SK-N-SH treated with all-trans-retinoic acid at 6 μM for 48 hours (cell line): ENCODE results near the gene CHID1.

Experiments used
- ARNTL ChIP-seq: fragments of 450-650 bp; formaldehyde crosslinking; IDR thresholded peaks from 2 replicates; pipeline ENCODE4 v1.5.0; 2020; ENCODE audit warnings: low read depth, mild to moderate bottlenecking, moderate library complexity, borderline replicate concordance
- BACH2 ChIP-seq: fragments of 250-450 bp; sonication (Bioruptor Pico); IDR thresholded peaks from 2 replicates; pipeline ENCODE4 v1.9.0; 2021; ENCODE audit warnings: mild to moderate bottlenecking, borderline replicate concordance
- PATZ1 ChIP-seq: fragments of 250-450 bp; sonication (Bioruptor Pico); IDR thresholded peaks from 2 replicates; pipeline ENCODE4 v1.8.0; 2020; ENCODE audit warnings: mild to moderate bottlenecking, moderate library complexity, borderline replicate concordance
- POU6F1 ChIP-seq: fragments of 250-450 bp; sonication (Bioruptor Pico); IDR thresholded peaks from 2 replicates; pipeline ENCODE4 v1.8.0; 2021; ENCODE audit warnings: low read depth, mild to moderate bottlenecking, moderate library complexity, borderline replicate concordance
- PPARA ChIP-seq: fragments of 250-450 bp; sonication (Bioruptor Pico); IDR thresholded peaks from 2 replicates; pipeline ENCODE4 v1.5.0; 2020; ENCODE audit warnings: mild to moderate bottlenecking, borderline replicate concordance
- TCF4 ChIP-seq: fragments of 250-450 bp; sonication (Bioruptor Pico); IDR thresholded peaks from 2 replicates; pipeline ENCODE4 v1.8.0; 2021; ENCODE audit warnings: mild to moderate bottlenecking, moderate library complexity, borderline replicate concordance
- TOX ChIP-seq: fragments of 250-450 bp; sonication (Bioruptor Pico); IDR thresholded peaks from 2 replicates; pipeline ENCODE4 v1.8.0; 2021; ENCODE audit warnings: mild to moderate bottlenecking, moderate library complexity, borderline replicate concordance
- ZNF565 ChIP-seq: fragments of 450-650 bp; formaldehyde crosslinking; conservative IDR thresholded peaks from 2 replicates; pipeline ENCODE4 v1.5.0; 2020; ENCODE audit warnings: low read depth, mild to moderate bottlenecking, moderate library complexity
- ZNF70 ChIP-seq: fragments of 450-650 bp; formaldehyde crosslinking; IDR thresholded peaks from 2 replicates; pipeline ENCODE4 v1.5.0; 2020; ENCODE audit warnings: mild to moderate bottlenecking, moderate library complexity

DNA sequence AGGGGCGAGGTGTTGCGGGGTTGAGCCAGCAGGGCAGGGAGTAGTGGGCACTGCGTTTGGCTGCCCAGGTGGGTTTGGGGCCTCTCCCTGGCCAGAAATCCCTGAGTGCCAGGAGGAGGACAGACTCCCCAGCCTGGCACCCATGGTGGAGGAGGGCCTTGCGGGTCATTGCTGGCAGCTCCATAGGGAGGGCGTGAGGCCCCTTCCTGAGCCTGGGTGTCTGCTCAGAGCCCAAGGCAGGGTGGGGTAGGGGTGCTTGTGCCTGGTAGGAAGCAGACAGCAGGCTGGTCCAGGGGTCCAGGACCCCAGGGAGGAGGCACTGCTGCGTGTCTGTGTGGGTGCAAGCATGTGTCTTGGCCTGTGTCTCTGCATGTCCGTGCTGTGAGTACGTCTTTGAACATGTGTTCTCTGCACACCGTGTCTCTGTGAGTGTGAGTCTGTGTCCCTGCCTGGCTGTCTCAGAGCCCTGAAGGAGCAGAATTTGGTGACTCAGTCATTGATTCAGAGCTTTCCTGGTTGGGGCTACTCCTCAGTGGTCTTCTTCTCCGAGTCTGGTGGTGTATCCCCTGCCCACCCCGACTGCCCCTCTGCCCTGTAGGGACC, 64.0 kb downstream of the CHID1 start:
- TF ChIP-seq BACH2 (no peak), PPARA (no peak), ARNTL (CRISPR knock-in tag) (no peak), TCF4 (CRISPR knock-in tag) (no peak), ZNF70 (CRISPR knock-in tag) (no peak), ZNF565 (CRISPR knock-in tag) (no peak), PATZ1 (CRISPR knock-in tag) (no peak), TOX (CRISPR knock-in tag) (no peak), POU6F1 (CRISPR knock-in tag) (no peak)
